GM12878 (cell line): Measurements from ENCODE around the gene ARL5C. TPM values are rescaled to one million over a fixed set of nuclear protein-coding genes. Genes with fewer than 3 reads are reported as not detected.

Experiments used
- ASH2L ChIP-seq: fragments of 300-600, 200-600 bp; sonication (generic); IDR thresholded peaks from 2 replicates; pipeline ENCODE4 v1.6.1; 2017; ENCODE audit warnings: low read depth, mild to moderate bottlenecking, borderline replicate concordance
- BACH1 ChIP-seq: fragments of 450-650 bp; IDR thresholded peaks from 2 replicates; pipeline ENCODE4 v1.6.1; 2017; ENCODE audit warnings: mild to moderate bottlenecking, borderline replicate concordance
- BCLAF1 ChIP-seq: fragments of 450-650 bp; IDR thresholded peaks from 2 replicates; pipeline ENCODE4 v1.6.1; 2017; ENCODE audit warnings: antibody characterized with exemption, mild to moderate bottlenecking, moderate library complexity
- CBX5 ChIP-seq: sonication (generic); IDR thresholded peaks from 2 replicates; pipeline ENCODE4 v1.6.1; 2016; ENCODE audit warnings: low read depth, moderate library complexity, mild to moderate bottlenecking, inconsistent platforms
- CEBPB ChIP-seq, 2 experiments: fragments of 150-350 bp in 1 of 2; IDR thresholded peaks; 2 replicates each; pipeline ENCODE4 v1.6.1; 2012 to 2014; ENCODE audit warnings: low read depth in 2 of 2, low read length in 2 of 2, borderline replicate concordance in 1 of 2, inconsistent platforms in 1 of 2
- CEBPZ ChIP-seq: fragments of 150-350 bp; IDR thresholded peaks from 2 replicates; pipeline ENCODE4 v1.6.1; 2016; ENCODE audit warnings: low read depth, low read length
- CHD1 ChIP-seq: IDR thresholded peaks from 2 replicates; pipeline ENCODE4 v1.6.1; 2012; ENCODE audit warnings: low read depth, low read length, improper control_type of control experiment
- EED ChIP-seq: sonication (generic); IDR thresholded peaks from 2 replicates; pipeline ENCODE4 v1.6.1; 2016; ENCODE audit warnings: antibody characterized with exemption, low read depth
- IKZF1 ChIP-seq: fragments of 450-650 bp; conservative IDR thresholded peaks from 2 replicates; pipeline ENCODE4 v1.6.1; 2017; ENCODE audit warnings: antibody characterized with exemption, mild to moderate bottlenecking
- KLF5 ChIP-seq: fragments of 450-650 bp; IDR thresholded peaks from 2 replicates; pipeline ENCODE4 v1.6.1; 2014; ENCODE audit warnings: mild to moderate bottlenecking; ENCODE audit not compliant: partially characterized antibody
- NBN ChIP-seq: fragments of 450-650 bp; IDR thresholded peaks from 2 replicates; pipeline ENCODE4 v1.6.1; 2016
- NKRF ChIP-seq: fragments of 450-650 bp; conservative IDR thresholded peaks from 2 replicates; pipeline ENCODE4 v1.6.1; 2017; ENCODE audit warnings: mild to moderate bottlenecking, moderate library complexity
- PBX3 ChIP-seq: IDR thresholded peaks from 2 replicates; pipeline ENCODE4 v1.6.1; 2011; ENCODE audit warnings: mild to moderate bottlenecking, low read depth, low read length, moderate library complexity; ENCODE audit not compliant: insufficient replicate concordance
- POLR2A ChIP-seq: IDR thresholded peaks from 2 replicates; pipeline ENCODE4 v1.6.1; 2011; ENCODE audit warnings: low read depth, mild to moderate bottlenecking, low read length
- SMAD5 ChIP-seq: IDR thresholded peaks from 2 replicates; pipeline ENCODE4 v1.6.1; 2016; ENCODE audit warnings: antibody characterized with exemption, low read depth
- SP1 ChIP-seq: IDR thresholded peaks from one replicate; pipeline ENCODE4 v1.6.1; 2011; ENCODE audit warnings: low read depth, low read length
- SREBF2 ChIP-seq: IDR thresholded peaks from 2 replicates; pipeline ENCODE4 v1.6.1; 2012; ENCODE audit warnings: mild to moderate bottlenecking, low read length
- TCF7 ChIP-seq: IDR thresholded peaks from 2 replicates; pipeline ENCODE4 v1.6.1; 2014; ENCODE audit warnings: antibody characterized with exemption, borderline replicate concordance
- WRNIP1 ChIP-seq: IDR thresholded peaks from 2 replicates; pipeline ENCODE4 v1.6.1; 2011; ENCODE audit warnings: low read depth, low read length, improper control_type of control experiment, borderline replicate concordance
- ZBED1 ChIP-seq: IDR thresholded peaks from 2 replicates; pipeline ENCODE4 v1.6.1; 2016; ENCODE audit warnings: borderline replicate concordance
- ZNF207 ChIP-seq: fragments of 450-650 bp; IDR thresholded peaks from 2 replicates; pipeline ENCODE4 v1.6.1; 2014; ENCODE audit warnings: antibody characterized with exemption, mild to moderate bottlenecking, borderline replicate concordance
- ZZZ3 ChIP-seq: IDR thresholded peaks from 2 replicates; pipeline ENCODE4 v1.6.1; 2011; ENCODE audit warnings: low read depth; ENCODE audit not compliant: control insufficient read depth, insufficient read length
- polyA plus RNA-seq, 11 experiments: library from polyadenylated mRNA; depleted of rRNA in 4 of 11; unstranded in 6 of 11; stranded (reverse) in 5 of 11; fragments of >200 nt; fragmentation: Nextera tagmentation in 4 of 11; fragmentation: Illumina TruSeq in 1 of 11; extraction: Ambion mirVana in 4 of 11; extraction: Trizol in 1 of 11; gene quantifications; 1 replicate in 1 of 11; 2 replicates in 10 of 11; pipeline versions ENCODE4 v1.2.1 to v1.2.3, GENCODE V29; 2011 to 2016; ENCODE audit warnings: inconsistent platforms in 2 of 11, missing spikeins in 2 of 11, low read depth in 1 of 11
- total RNA-seq, 4 experiments: library from RNA; depleted of rRNA in 3 of 4; stranded (reverse); fragments of >200 nt in 3 of 4; fragmentation: Illumina TruSeq in 1 of 4; extraction: Trizol in 1 of 4; gene quantifications; 2 replicates each; pipeline versions ENCODE4 v1.2.1 to v1.2.3, GENCODE V29; 2013 to 2021

ARL5C gene
- total and polyA plus RNA-seq, 10 of the 15 experiments (the other 5 are each of a cell fraction or from before 2014, with no cell fraction given): not detected

- no peak for TF ChIP-seq KLF5
- TF ChIP-seq EED: peak; percentile 76
- TF ChIP-seq CEBPB (IDR thresholded peaks at IDR 0.05; ENCODE audit: borderline replicate concordance in 1 of 2, low read depth in 2 of 2, low read length in 2 of 2): no peak
- TF ChIP-seq CHD1: no peak
- TF ChIP-seq NBN: no peak
- TF ChIP-seq PBX3: no peak
- TF ChIP-seq SMAD5: no peak
- no peak for TF ChIP-seq WRNIP1
- no peak for TF ChIP-seq BCLAF1
- TF ChIP-seq BACH1: no peak
- TF ChIP-seq ZZZ3: no peak
- no peak for TF ChIP-seq NKRF
- peak; percentile 44 for TF ChIP-seq SP1
- no peak for TF ChIP-seq TCF7
- no peak for TF ChIP-seq ZBED1
- no peak for TF ChIP-seq CEBPZ
- TF ChIP-seq CBX5: peak; percentile 14; the same call in 1 of the 2 replicates
- TF ChIP-seq IKZF1: peak; percentile 68
- TF ChIP-seq SREBF2: no peak
- no peak for TF ChIP-seq ASH2L
- no peak for TF ChIP-seq ZNF207
- no peak for TF ChIP-seq POLR2A
These were observed 47.1 kb downstream of the ARL5C start (continued) for GRCh38 chr17:39118674-39119419.
